COLO668 (cell line): ENCODE results near the gene CDH15.
"Not testable (repeated sequence)": the region's sequence is repeated elsewhere in the genome, so short reads cannot be mapped to it uniquely, and the experiment has no call there.

ENCODE experiments used
- DNase-seq: peaks from one replicate; lab custom pipeline; 2025; ENCODE audit not compliant: unreplicated experiment; lab: John Stamatoyannopoulos, UW

Gene CDH15

GRCh38 chr16:89221604-89222003 lies 50.1 kb downstream of the CDH15 start:
- DNase-seq, result no peak

GRCh38 chr16:89222931-89223330 lies 51.4 kb downstream of the CDH15 start:
- DNase-seq, result no peak

- no peak for DNase-seq
These were observed 53.1 kb downstream of the CDH15 start for GRCh38 chr16:89224665-89225064.

- peak; percentile 90 for DNase-seq
These were observed 58.7 kb downstream of the CDH15 start for GRCh38 chr16:89230255-89230654.

GRCh38 chr16:89232107-89232506 lies 60.6 kb downstream of the CDH15 start:
- no peak for DNase-seq

GRCh38 chr16:89233678-89234490 lies 62.3 kb downstream of the CDH15 start:
- DNase-seq, result no peak

DNA sequence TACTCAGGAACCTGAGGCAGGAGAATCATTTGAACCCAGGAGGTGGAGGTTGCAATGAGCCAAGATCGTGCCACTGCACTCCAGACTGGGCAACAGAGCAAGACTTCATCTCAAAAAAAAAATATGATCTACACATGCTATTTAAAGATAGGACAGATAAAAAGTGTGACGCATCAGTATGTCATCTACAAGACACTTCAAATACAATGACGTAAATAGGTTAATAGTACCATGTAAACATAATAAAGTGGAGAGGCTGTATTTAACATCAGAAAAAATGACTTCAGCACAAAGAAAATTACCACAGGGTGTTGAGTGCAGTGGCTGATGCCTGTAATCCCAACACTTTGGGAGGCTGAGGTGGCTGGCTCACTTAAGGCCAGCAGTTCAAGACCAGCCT lies 66.2 kb downstream of the CDH15 start:
- DNase-seq, result no peak

- DNase-seq, result peak; percentile 61
These were observed 69.8 kb downstream of the CDH15 start for GRCh38 chr16:89241187-89242007.

DNA sequence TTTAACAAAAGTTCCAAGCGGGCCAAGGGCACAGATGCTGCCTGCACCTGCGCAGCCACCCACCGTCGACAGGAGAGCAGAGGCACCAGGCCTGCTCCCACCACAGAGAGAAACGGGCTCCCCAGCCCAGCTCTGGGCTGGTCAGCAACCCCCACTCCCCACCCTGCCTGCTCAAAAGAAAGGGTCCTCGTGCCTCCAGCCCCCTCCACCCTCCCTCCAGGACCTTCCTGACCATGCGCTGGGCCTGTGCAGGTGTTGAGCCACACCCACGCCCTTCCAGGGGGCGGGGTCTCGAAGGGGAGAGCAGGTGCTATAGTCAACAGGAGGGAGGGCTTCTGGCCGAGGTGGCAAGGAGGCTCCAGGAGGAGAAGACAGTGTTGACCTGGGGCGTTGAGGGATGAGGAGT lies 71.2 kb downstream of the CDH15 start:
- peak; percentile 53 for DNase-seq

DNA sequence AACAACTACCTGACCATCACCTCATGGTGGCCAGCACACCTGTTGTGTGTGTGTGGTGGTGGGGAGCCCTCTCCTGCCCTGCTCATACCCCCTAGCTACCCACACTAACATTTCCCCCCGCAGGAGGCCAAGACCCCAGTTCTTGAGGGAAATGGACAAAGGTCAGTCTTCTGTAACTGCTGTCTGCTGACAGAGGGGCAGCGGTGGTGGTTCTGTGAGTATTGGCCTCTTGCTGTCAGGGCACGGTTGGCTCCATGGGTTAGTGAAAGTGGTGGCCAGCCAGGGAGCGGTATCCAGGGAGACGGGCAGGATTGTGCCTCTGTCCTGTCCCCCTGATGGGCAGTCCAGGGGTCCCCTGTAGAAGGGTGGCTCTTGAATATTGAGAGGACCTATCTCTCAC lies 72.1 kb downstream of the CDH15 start:
- no peak for DNase-seq

- not testable (repeated sequence) for DNase-seq
These were observed 72.7 kb downstream of the CDH15 start for GRCh38 chr16:89244264-89244663.

DNA sequence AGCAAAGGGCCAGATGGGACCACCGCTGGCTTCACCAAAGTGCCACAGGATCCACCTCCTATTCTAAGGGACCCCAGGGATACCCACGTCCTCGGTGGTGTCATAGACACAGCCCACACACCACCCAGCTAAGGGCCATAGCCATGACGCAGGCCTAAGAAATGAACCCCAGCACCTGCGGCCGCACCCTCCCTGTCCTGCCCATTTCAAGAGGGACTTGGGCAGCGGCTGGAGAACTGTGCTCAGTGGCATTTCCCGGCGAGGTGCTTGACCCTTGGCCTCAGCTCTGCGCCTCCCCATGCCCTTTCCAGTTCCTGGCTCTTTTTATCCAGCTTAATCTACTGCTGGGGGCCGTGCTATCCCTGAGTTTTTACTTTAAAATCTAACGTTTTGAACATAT lies 73.2 kb downstream of the CDH15 start:
- no peak for DNase-seq
